ENCODE results near the gene MOB3A. TPM values are rescaled to one million over a fixed set of nuclear protein-coding genes. Genes with fewer than 3 reads are reported as not detected.

The MOB3A gene
- total and polyA plus RNA-seq, 10 of the 15 experiments (the other 5 are each of a cell fraction or from before 2014, with no cell fraction given), result 7.5 to 229 (median 79.4) TPM

- TF ChIP-seq ZNF687 (IDR thresholded peaks at IDR 0.05) (no peak), RCOR1 (conservative IDR thresholded peaks at IDR 0.05; ENCODE audit: low read depth, low read length) (no peak), SREBF2 (IDR thresholded peaks at IDR 0.05; ENCODE audit: low read length) (no peak), BCL11A (IDR thresholded peaks at IDR 0.05; ENCODE audit: low read depth, low read length) (no peak), HCFC1 (IDR thresholded peaks at IDR 0.05; ENCODE audit: low read length) (no peak)
These were observed 13.1 kb upstream of the MOB3A start (continued) for GRCh38 chr19:2109046-2109864.

DNA sequence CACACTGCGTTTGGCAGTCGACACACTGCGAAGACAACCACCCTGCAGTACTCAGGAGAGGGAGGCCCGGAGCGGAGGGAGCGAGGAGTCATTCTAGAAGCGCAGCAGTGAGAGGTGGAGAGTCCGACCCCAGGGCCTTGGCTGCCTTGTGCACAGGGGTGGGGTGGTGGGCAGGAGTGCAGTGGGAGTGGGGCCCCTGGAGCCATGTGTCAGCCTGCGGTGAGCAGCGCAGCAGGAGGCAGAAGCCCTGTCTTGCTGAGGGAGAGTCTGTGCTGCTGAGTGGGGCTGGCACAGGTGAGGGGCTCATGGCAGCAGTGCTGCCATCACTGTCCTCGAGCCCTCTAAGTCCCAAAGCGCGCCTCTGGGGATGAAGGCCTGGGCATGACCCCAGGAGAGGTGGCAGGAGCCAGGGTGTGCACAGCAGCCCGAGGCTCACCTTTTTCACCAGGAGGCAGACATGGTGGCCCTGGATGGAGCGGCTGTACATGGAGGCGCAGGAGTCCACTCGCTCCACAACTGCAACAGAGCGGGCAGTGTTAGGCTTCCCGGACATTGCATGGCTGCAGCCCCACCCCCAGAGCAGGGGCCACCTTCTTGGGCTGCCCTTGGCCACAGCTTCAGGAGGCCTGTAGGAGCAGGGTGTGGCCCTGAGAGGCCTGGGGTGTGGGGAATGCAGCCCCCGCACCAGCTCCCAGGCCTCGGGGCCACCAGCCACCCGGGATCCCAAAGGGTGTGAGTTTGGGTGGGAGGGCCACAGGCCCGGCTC lies 12.3 kb upstream of the MOB3A start:
- H3K4me1 ChIP-seq (ENCODE audit: control insufficient read depth, insufficient read depth, low read length), result no peaks in the 10 kb centered on the region
- no peak for FAIRE-seq
- H3K27me3 ChIP-seq (replicated peaks in 1 of 2; ENCODE audit: control insufficient read depth in 2 of 2, insufficient read depth in 2 of 2, low read length in 1 of 2), result no peaks in the 10 kb centered on the region
- H3K79me2 ChIP-seq (ENCODE audit: control insufficient read depth, insufficient read depth, low read length), result peaks cover 3% of the 10 kb centered on the region
- ChIA-PET POLR2A (no interaction called here), SMC1A (ENCODE audit: uncharacterized antibody, unreplicated experiment) (no interaction called here), CTCF (no interaction called here), RAD21 (ENCODE audit: unreplicated experiment) (no interaction called here)
- TF ChIP-seq STAT1 (conservative IDR thresholded peaks at IDR 0.05) (no peak), POLR2A (IDR thresholded peaks at IDR 0.05; ENCODE audit: low read depth, low read length) (peak; percentile 24; the same call in 1 of the 2 replicates), JUND (IDR thresholded peaks at IDR 0.05; ENCODE audit: low read depth, low read length) (no peak)
- H3K4me2 ChIP-seq (ENCODE audit: control insufficient read depth, insufficient read depth), result no peak overlapping the region
- in situ Hi-C loops (cut with MboI) (no loop called here), intact Hi-C loops (cut with micrococcal nuclease; ENCODE audit: unreplicated experiment) (no loop called here)
- H3K4me3 ChIP-seq, result no peak overlapping the region
- H4K20me1 ChIP-seq (ENCODE audit: control insufficient read depth, insufficient read depth), result no peaks in the 10 kb centered on the region
- H3K9ac ChIP-seq (ENCODE audit: control insufficient read depth, insufficient read depth, low read length), result no peak overlapping the region
- no peak overlapping the region for H3K27ac ChIP-seq (ENCODE audit: control insufficient read depth, insufficient read depth)
- no peak overlapping the region for H2AFZ ChIP-seq (ENCODE audit: control insufficient read depth, low read depth, low read length)
- WGBS (ENCODE audit: insufficient coverage, insufficient replicate concordance, low lambda C conversion rate, missing lambda C conversion rate), result 95% methylated on average over 23 of the region's 23 CpGs
- no TSS peak for BruUV-seq (replicated peaks)
- ATAC-seq, result no peak
- H3K36me3 ChIP-seq (ENCODE audit: control insufficient read depth in 2 of 2, insufficient read depth in 2 of 2, low read length in 1 of 2), result peaks cover 29 to 62% of the 10 kb centered on the region in 2 experiments; a peak in 3 of 4 replicates
- H3K9me3 ChIP-seq (replicated peaks; ENCODE audit: control insufficient read depth, insufficient read depth, low read length), result no peaks in the 10 kb centered on the region; the same call in 2 of the 3 replicates
- no peak for DNase-seq (ENCODE audit: low read depth, low spot score)

Measured in GM12878 (cell line).